ENCODE results near the gene DNAJC6.

DNAJC6 gene

DNA sequence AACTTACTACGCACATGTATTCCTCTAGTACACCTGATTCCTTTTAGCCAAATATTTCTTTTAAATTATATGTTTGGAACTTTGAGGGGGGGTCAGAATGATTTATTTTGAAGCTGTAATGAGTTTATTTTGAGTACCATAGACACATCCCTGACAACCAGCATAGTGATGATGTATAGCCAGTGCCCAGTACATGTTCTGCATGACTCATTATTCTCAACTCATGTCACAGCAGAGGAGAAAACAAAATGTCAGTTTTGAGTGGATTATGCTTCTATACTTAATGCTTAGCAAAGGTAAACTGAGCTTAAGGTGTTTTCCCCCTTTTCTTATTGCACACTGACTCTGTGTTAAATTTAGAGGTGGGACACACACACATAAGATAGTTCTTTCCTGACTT lies 88.7 kb downstream of the DNAJC6 start:
- Histone ChIP-seq H3K4me3 (ENCODE audit: low read depth in 1 of 2, low read length in 1 of 2) (no peak overlapping the region), H3K4me1 (ENCODE audit: control insufficient read depth in 1 of 2, insufficient read depth in 1 of 2, low read depth in 1 of 2, low read length in 1 of 2) (no peaks in the 10 kb centered on the region), H3K27me3 (no peaks in the 10 kb centered on the region), H3K27ac (no peak overlapping the region), H3K9me3 (no peaks in the 10 kb centered on the region), H3K36me3 (no peaks in the 10 kb centered on the region)
- TF ChIP-seq, protein P1, sequence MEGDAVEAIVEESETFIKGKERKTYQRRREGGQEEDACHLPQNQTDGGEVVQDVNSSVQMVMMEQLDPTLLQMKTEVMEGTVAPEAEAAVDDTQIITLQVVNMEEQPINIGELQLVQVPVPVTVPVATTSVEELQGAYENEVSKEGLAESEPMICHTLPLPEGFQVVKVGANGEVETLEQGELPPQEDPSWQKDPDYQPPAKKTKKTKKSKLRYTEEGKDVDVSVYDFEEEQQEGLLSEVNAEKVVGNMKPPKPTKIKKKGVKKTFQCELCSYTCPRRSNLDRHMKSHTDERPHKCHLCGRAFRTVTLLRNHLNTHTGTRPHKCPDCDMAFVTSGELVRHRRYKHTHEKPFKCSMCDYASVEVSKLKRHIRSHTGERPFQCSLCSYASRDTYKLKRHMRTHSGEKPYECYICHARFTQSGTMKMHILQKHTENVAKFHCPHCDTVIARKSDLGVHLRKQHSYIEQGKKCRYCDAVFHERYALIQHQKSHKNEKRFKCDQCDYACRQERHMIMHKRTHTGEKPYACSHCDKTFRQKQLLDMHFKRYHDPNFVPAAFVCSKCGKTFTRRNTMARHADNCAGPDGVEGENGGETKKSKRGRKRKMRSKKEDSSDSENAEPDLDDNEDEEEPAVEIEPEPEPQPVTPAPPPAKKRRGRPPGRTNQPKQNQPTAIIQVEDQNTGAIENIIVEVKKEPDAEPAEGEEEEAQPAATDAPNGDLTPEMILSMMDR (IDR thresholded peaks at IDR 0.05), result no peak

GRCh38 chr1:65399003-65399402 lies 89.7 kb downstream of the DNAJC6 start:
- H3K4me1 ChIP-seq (ENCODE audit: control insufficient read depth in 1 of 2, insufficient read depth in 1 of 2, low read depth in 1 of 2, low read length in 1 of 2), result no peaks in the 10 kb centered on the region
- no peaks in the 10 kb centered on the region for H3K9me3 ChIP-seq
- H3K27ac ChIP-seq, result no peak overlapping the region
- TF ChIP-seq, protein P1 (IDR thresholded peaks at IDR 0.05), result no peak
- no peaks in the 10 kb centered on the region for H3K27me3 ChIP-seq
- no peaks in the 10 kb centered on the region for H3K36me3 ChIP-seq
- no peak overlapping the region for H3K4me3 ChIP-seq (ENCODE audit: low read depth in 1 of 2, low read length in 1 of 2)

DNA sequence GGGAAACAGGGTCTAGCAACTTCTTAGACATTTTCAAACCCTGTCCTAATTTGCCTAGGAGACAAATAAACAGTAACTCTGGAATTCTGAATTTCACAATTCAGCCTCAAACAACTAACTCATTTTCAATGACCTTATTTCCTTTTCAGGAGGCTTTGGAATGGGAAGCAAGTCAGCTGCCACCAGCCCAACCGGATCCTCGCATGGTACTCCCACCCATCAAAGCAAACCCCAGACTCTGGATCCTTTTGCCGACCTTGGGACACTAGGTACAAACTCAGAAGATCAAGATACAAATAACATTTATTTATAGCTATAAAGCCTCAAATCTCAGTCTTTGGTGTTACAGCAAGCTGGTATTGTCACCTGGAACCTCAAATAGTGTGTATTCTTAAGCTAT lies 92.3 kb downstream of the DNAJC6 start:
- Histone ChIP-seq H3K4me1 (ENCODE audit: control insufficient read depth in 1 of 2, insufficient read depth in 1 of 2, low read depth in 1 of 2, low read length in 1 of 2) (no peaks in the 10 kb centered on the region), H3K4me3 (ENCODE audit: low read depth in 1 of 2, low read length in 1 of 2) (no peak overlapping the region), H3K27me3 (no peaks in the 10 kb centered on the region), H3K9me3 (no peaks in the 10 kb centered on the region), H3K36me3 (no peaks in the 10 kb centered on the region), H3K27ac (no peak overlapping the region)
- TF ChIP-seq, protein P1 (IDR thresholded peaks at IDR 0.05), result no peak

DNA sequence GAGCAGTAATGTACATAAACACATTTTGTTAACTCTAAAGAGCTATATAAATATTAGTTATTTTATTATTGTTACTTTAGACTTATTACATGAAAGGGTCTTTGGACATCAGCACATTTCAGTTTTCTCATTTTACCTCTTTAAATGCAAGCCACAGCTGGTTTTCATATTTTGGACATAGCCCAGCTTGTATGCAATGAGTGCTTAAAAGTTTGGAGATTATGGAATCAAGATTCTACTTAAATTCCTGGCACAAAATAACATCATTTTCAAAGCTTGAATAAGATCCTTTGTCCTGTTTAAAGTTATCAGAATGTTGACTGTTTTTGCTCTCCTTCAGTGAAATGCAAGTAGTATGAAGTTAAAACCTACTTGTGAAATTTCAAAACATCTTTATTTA lies 95.6 kb downstream of the DNAJC6 start:
- TF ChIP-seq, protein P1 (IDR thresholded peaks at IDR 0.05), result no peak
- Histone ChIP-seq H3K36me3 (no peaks in the 10 kb centered on the region), H3K9me3 (no peaks in the 10 kb centered on the region)

GRCh38 chr1:65407877-65408276 lies 98.5 kb downstream of the DNAJC6 start:
- no peaks in the 10 kb centered on the region for H3K36me3 ChIP-seq
- H3K4me3 ChIP-seq (ENCODE audit: low read depth in 1 of 2, low read length in 1 of 2), result no peak overlapping the region
- H3K27ac ChIP-seq, result no peak overlapping the region
- no peaks in the 10 kb centered on the region for H3K9me3 ChIP-seq
- TF ChIP-seq, protein P1 (IDR thresholded peaks at IDR 0.05), result no peak
- H3K4me1 ChIP-seq (ENCODE audit: control insufficient read depth in 1 of 2, insufficient read depth in 1 of 2, low read depth in 1 of 2, low read length in 1 of 2), result no peaks in the 10 kb centered on the region
- H3K27me3 ChIP-seq, result no peaks in the 10 kb centered on the region

More for the DNA sequence above, 95.6 kb downstream of the DNAJC6 start:
- H3K4me3 ChIP-seq (ENCODE audit: low read depth in 1 of 2, low read length in 1 of 2), result no peak overlapping the region
- no peak overlapping the region for H3K27ac ChIP-seq
- no peaks in the 10 kb centered on the region for H3K4me1 ChIP-seq (ENCODE audit: control insufficient read depth in 1 of 2, insufficient read depth in 1 of 2, low read depth in 1 of 2, low read length in 1 of 2)
- no peaks in the 10 kb centered on the region for H3K27me3 ChIP-seq

DNA sequence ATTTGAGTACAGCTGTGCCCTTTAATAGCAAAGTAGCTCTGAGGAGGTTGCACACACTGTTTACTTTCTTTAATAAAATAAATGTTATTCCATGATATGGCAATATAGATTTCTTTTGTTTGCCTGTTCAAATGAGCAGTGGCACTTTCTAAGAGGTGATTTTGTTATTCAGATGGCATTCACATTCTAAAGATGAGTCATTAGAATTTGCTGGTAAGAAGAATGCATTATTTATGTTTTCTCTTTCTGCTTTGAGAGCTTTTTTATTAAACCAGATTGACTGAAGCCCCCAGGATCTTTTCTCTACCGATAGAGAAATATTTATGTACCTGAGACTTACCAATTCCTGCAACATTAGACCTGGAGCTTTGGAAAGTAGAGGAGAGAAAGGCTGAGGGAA lies 100.0 kb downstream of the DNAJC6 start:
- H3K9me3 ChIP-seq, result no peaks in the 10 kb centered on the region
- H3K27ac ChIP-seq, result no peak overlapping the region
- no peaks in the 10 kb centered on the region for H3K36me3 ChIP-seq
- no peaks in the 10 kb centered on the region for H3K4me1 ChIP-seq (ENCODE audit: control insufficient read depth in 1 of 2, insufficient read depth in 1 of 2, low read depth in 1 of 2, low read length in 1 of 2)
- TF ChIP-seq, protein P1 (IDR thresholded peaks at IDR 0.05), result no peak
- no peak overlapping the region for H3K4me3 ChIP-seq (ENCODE audit: low read depth in 1 of 2, low read length in 1 of 2)
- no peaks in the 10 kb centered on the region for H3K27me3 ChIP-seq
